Measurements from ENCODE around the gene POLR1H.

DNA sequence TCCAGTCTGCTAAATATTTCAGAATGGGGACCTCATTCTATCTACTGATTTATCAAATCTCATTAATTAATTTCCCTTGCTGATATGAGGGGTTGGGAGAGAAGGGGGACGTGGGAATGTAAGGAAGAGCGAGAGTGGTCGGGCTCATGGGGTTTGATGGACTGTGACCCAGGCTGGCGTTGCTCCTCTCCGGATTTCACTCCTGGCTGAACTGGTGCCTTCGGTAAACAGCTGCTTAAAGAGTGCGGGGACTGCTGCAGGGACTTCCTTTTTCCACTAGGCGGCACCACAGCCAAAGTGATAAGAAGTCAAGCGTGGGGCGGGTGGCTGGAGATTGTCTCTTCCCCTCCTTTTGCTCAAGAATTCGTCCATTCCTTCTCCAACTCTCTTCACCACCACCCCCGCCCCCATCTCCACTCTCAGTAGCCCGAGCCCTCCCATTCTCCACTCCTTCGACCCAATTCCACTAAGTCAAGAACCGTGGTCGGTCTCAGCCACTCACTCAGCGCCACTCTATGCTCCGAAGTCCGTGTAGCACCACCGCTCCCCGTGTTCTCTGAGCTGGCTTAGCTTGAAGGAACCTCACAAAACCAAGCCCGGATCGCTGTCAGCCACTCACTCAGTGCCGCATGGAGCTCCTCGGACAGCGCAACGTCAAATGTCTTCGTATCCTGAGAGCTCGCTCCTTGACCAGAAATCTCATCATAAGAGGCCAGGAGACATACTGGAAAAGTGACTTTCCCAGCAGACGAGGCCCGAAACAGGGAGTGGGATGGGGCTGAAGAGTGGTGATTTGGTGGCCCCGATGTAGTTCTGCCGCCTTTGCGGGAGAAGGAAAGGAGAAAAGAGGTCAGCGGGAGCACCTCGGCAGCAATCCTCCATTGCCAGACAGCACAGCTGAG lies 42.2 kb downstream of the POLR1H start:
- TF ChIP-seq, protein P1, sequence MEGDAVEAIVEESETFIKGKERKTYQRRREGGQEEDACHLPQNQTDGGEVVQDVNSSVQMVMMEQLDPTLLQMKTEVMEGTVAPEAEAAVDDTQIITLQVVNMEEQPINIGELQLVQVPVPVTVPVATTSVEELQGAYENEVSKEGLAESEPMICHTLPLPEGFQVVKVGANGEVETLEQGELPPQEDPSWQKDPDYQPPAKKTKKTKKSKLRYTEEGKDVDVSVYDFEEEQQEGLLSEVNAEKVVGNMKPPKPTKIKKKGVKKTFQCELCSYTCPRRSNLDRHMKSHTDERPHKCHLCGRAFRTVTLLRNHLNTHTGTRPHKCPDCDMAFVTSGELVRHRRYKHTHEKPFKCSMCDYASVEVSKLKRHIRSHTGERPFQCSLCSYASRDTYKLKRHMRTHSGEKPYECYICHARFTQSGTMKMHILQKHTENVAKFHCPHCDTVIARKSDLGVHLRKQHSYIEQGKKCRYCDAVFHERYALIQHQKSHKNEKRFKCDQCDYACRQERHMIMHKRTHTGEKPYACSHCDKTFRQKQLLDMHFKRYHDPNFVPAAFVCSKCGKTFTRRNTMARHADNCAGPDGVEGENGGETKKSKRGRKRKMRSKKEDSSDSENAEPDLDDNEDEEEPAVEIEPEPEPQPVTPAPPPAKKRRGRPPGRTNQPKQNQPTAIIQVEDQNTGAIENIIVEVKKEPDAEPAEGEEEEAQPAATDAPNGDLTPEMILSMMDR (IDR thresholded peaks at IDR 0.05), result peak; percentile 79
- peak; percentile 87 to 91 for TF ChIP-seq RAD21 (conservative IDR thresholded peaks at IDR 0.05 in 1 of 2, IDR thresholded peaks at IDR 0.05 in 1 of 2)
- TF ChIP-seq NR3C1 (IDR thresholded peaks at IDR 0.05), result no peak
- TF ChIP-seq MYC (IDR thresholded peaks at IDR 0.05; ENCODE audit: borderline replicate concordance, low read length), result no peak
- TF ChIP-seq, protein P2, sequence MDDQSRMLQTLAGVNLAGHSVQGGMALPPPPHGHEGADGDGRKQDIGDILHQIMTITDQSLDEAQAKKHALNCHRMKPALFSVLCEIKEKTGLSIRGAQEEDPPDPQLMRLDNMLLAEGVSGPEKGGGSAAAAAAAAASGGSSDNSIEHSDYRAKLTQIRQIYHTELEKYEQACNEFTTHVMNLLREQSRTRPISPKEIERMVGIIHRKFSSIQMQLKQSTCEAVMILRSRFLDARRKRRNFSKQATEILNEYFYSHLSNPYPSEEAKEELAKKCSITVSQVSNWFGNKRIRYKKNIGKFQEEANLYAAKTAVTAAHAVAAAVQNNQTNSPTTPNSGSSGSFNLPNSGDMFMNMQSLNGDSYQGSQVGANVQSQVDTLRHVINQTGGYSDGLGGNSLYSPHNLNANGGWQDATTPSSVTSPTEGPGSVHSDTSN (IDR thresholded peaks at IDR 0.05), result no peak
- TF ChIP-seq RNF2 (IDR thresholded peaks at IDR 0.05; ENCODE audit: borderline replicate concordance, low read depth), result no peak
- TF ChIP-seq POLR2A (IDR thresholded peaks at IDR 0.05; ENCODE audit: low read length), result no peak
- TF ChIP-seq EP300 (IDR thresholded peaks at IDR 0.05), result no peak
- TF ChIP-seq, protein P3, sequence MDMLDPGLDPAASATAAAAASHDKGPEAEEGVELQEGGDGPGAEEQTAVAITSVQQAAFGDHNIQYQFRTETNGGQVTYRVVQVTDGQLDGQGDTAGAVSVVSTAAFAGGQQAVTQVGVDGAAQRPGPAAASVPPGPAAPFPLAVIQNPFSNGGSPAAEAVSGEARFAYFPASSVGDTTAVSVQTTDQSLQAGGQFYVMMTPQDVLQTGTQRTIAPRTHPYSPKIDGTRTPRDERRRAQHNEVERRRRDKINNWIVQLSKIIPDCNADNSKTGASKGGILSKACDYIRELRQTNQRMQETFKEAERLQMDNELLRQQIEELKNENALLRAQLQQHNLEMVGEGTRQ (IDR thresholded peaks at IDR 0.05), result no peak
- TF ChIP-seq, protein P4, sequence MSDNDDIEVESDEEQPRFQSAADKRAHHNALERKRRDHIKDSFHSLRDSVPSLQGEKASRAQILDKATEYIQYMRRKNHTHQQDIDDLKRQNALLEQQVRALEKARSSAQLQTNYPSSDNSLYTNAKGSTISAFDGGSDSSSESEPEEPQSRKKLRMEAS (IDR thresholded peaks at IDR 0.05), result peak; percentile 50
- no peak for TF ChIP-seq BHLHE40 (IDR thresholded peaks at IDR 0.05; ENCODE audit: low read depth, low read length)
